HG03520 (cell line): ENCODE data around the gene MARK4.

Experiments
- ATAC-seq: cut with Tn5 transposase; IDR thresholded peaks from one replicate; pipeline ENCODE4 v1.9.1; 2021; ENCODE audit warnings: mild to moderate bottlenecking, moderate library complexity; ENCODE audit not compliant: unreplicated experiment

Gene MARK4

GRCh38 chr19:45354241-45354842, 103.3 kb downstream of the MARK4 start:
- no peak for ATAC-seq
